Measurements from ENCODE around the gene SH3D19.
A peak's percentile ranks its signal among the peaks of the same experiment; 100 is the strongest.
"Not testable (repeated sequence)": the region's sequence is repeated elsewhere in the genome, so short reads cannot be mapped to it uniquely, and the experiment has no call there.

The SH3D19 gene

DNA sequence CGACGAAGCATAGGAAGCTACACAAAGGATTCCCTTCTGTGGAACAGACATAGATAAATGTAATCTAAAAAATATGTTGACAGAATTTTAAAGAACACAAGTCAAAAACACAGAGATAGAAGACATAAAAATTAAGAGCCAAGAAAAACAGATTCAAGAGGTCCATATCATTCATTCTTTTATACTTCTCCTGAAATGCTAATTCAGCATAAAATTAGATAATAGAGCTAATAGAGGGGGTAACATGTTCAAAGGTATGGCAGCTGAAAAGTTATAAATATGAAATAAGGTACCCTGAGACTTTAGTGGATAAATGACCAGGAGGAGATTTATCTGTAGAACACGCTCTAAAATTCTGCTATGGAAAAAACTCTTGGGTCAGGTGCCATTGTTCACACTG lies 85.8 kb downstream of the SH3D19 start:
- Histone ChIP-seq H3K9ac (ENCODE audit: low read depth in 1 of 2, low read length in 2 of 2) (no peak overlapping the region), H3K4me3 (ENCODE audit: low read depth in 1 of 2, low read length in 2 of 2) (no peak overlapping the region), H3K4me1 (ENCODE audit: control insufficient read depth in 1 of 2, insufficient read depth in 2 of 2, low read length in 2 of 2) (no peaks in the 10 kb centered on the region), H3K9me3 (ENCODE audit: control insufficient read depth in 1 of 2, low read length in 2 of 2) (no peaks in the 10 kb centered on the region), H3K27ac (ENCODE audit: low read depth, low read length) (no peak overlapping the region), H3K27me3 (ENCODE audit: control insufficient read depth in 1 of 2, insufficient read depth in 2 of 2, low read length in 2 of 2) (no peaks in the 10 kb centered on the region), H3K36me3 (ENCODE audit: control insufficient read depth in 1 of 2, insufficient read depth in 2 of 2, low read length in 2 of 2) (no peaks in the 10 kb centered on the region)

DNA sequence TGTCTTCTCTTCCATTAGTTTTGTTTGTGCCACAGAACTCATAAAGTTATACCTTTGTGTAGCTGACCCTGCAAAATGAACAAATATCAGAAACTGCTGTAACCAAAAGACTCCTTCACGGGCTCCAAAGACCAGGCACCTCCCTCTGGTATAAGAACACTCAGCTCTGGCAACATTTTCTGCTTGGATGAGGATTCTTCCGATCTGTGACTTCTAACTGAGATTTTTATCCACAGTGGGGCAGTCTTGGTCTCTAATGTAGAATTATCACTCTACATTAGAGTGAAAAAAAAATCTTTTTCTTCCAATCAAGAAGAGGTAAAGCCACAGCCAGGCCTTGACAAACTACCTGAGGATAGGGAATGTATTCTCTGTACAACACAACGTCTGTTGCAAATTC lies 86.9 kb downstream of the SH3D19 start:
- H3K4me3 ChIP-seq (ENCODE audit: low read depth in 1 of 2, low read length in 2 of 2), result no peak overlapping the region
- H3K9ac ChIP-seq (ENCODE audit: low read depth in 1 of 2, low read length in 2 of 2), result no peak overlapping the region
- H3K27me3 ChIP-seq (ENCODE audit: control insufficient read depth in 1 of 2, insufficient read depth in 2 of 2, low read length in 2 of 2), result no peaks in the 10 kb centered on the region
- no peak overlapping the region for H3K27ac ChIP-seq (ENCODE audit: low read depth, low read length)
- no peaks in the 10 kb centered on the region for H3K36me3 ChIP-seq (ENCODE audit: control insufficient read depth in 1 of 2, insufficient read depth in 2 of 2, low read length in 2 of 2)
- no peaks in the 10 kb centered on the region for H3K9me3 ChIP-seq (ENCODE audit: control insufficient read depth in 1 of 2, low read length in 2 of 2)
- H3K4me1 ChIP-seq (ENCODE audit: control insufficient read depth in 1 of 2, insufficient read depth in 2 of 2, low read length in 2 of 2), result no peaks in the 10 kb centered on the region

DNA sequence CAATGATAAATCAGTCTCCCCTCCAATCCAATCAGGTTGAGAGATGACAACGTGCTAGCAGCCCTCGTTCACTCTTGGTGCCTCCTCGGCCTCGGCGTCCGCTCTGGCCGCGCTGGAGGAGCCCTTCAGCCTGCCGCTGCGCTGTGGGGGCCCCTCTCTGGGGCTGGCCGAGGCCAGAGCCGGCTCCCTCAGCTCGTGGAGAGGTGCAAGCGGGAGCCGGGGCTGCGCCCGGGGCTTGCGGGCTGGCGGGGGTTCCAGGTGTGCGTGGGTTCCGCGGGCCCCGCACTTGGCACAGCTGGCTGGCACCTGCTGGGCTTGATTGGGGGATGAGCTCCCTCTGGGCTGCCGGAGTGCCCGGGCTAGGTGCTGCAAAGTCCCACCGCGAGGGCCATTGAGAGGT lies 89.4 kb downstream of the SH3D19 start:
- H3K4me3 ChIP-seq (ENCODE audit: low read depth in 1 of 2, low read length in 2 of 2), result no peak overlapping the region
- no peaks in the 10 kb centered on the region for H3K9me3 ChIP-seq (ENCODE audit: control insufficient read depth in 1 of 2, low read length in 2 of 2)
- H3K27ac ChIP-seq (ENCODE audit: low read depth, low read length), result no peak overlapping the region
- H3K36me3 ChIP-seq (ENCODE audit: control insufficient read depth in 1 of 2, insufficient read depth in 2 of 2, low read length in 2 of 2), result no peaks in the 10 kb centered on the region
- H3K27me3 ChIP-seq (ENCODE audit: control insufficient read depth in 1 of 2, insufficient read depth in 2 of 2, low read length in 2 of 2), result no peaks in the 10 kb centered on the region
- no peaks in the 10 kb centered on the region for H3K4me1 ChIP-seq (ENCODE audit: control insufficient read depth in 1 of 2, insufficient read depth in 2 of 2, low read length in 2 of 2)
- no peak overlapping the region for H3K9ac ChIP-seq (ENCODE audit: low read depth in 1 of 2, low read length in 2 of 2)

DNA sequence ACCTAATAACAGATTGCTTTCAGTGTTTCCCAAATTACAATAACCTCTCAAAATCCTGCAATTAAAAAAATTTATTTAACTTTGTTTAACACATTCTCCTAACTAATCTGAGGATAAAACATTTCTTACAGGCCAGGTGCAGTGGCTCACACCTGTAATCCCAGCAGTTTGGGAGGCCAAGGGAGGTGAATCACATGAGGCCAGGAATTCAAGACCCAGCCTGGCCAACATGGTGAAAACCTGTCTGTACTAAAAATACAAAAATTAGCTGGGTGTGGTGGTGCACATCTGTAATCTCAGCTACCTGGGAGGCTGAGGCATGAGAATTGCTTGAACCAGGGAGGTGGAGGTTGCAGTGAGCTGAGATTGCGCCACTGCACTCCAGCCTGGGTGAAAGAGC lies 90.0 kb downstream of the SH3D19 start:
- not testable (repeated sequence) for H3K9ac ChIP-seq (ENCODE audit: low read depth in 1 of 2, low read length in 2 of 2); H3K27me3 ChIP-seq (ENCODE audit: control insufficient read depth in 1 of 2, insufficient read depth in 2 of 2, low read length in 2 of 2); H3K36me3 ChIP-seq (ENCODE audit: control insufficient read depth in 1 of 2, insufficient read depth in 2 of 2, low read length in 2 of 2); H3K4me1 ChIP-seq (ENCODE audit: control insufficient read depth in 1 of 2, insufficient read depth in 2 of 2, low read length in 2 of 2); H3K27ac ChIP-seq (ENCODE audit: low read depth, low read length); H3K4me3 ChIP-seq (ENCODE audit: low read depth in 1 of 2, low read length in 2 of 2); H3K9me3 ChIP-seq (ENCODE audit: control insufficient read depth in 1 of 2, low read length in 2 of 2)

DNA sequence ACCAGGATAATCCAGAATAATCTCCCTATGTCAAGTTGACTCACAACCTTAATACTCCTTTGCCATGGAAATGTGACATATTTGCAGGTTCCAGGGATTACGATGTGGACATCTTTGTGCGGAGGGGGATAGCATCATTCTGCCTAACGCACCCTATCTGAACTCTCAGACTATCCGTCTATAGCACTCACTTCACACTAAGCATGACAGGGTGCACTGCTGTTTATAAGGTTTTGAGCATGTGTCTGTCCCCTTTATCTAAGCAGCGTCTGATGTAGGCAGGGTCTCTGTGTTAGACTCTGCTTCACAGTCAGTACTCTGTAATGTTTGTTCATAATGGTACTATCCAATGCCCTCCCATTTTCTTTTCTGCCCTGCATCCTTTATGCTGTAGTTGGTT lies 91.8 kb downstream of the SH3D19 start:
- Histone ChIP-seq H3K4me3 (ENCODE audit: low read depth in 1 of 2, low read length in 2 of 2) (no peak overlapping the region), H3K27ac (ENCODE audit: low read depth, low read length) (no peak overlapping the region), H3K27me3 (ENCODE audit: control insufficient read depth in 1 of 2, insufficient read depth in 2 of 2, low read length in 2 of 2) (no peaks in the 10 kb centered on the region), H3K9me3 (ENCODE audit: control insufficient read depth in 1 of 2, low read length in 2 of 2) (no peaks in the 10 kb centered on the region), H3K4me1 (ENCODE audit: control insufficient read depth in 1 of 2, insufficient read depth in 2 of 2, low read length in 2 of 2) (no peaks in the 10 kb centered on the region), H3K36me3 (ENCODE audit: control insufficient read depth in 1 of 2, insufficient read depth in 2 of 2, low read length in 2 of 2) (no peaks in the 10 kb centered on the region), H3K9ac (ENCODE audit: low read depth in 1 of 2, low read length in 2 of 2) (no peak overlapping the region)

DNA sequence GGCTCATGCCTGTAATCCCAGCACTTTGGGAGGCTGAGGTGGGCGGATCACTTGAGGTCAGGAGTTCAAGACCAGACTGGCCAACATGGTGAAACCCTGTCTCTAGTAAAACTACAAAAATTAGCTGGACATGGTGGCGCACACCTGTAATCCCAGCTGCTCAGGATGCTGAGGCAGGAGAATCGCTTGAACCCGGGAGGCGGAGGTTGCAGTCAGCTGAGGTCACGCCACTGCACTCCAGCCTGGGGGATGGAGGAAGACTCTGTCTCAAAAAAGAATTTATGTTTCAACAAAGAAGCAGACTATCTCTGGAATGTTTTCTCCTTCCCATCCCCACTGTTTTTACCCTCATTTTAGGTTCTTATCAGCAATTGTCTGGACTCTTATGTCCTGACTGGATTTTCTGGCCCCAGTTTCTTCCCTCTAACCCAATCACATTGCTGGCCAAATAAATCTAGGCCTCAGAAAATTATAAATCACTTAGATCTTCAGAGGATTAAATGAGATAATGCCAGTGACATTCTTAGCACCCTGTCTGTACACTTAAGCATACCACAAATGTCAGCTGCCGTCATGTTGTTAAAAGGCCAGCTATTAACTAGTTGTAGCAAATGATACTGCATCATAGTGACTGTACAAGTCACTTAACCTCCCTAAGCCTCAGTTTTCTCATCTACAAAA lies 93.3 kb downstream of the SH3D19 start:
- no peaks in the 10 kb centered on the region for H3K4me1 ChIP-seq (ENCODE audit: control insufficient read depth in 1 of 2, insufficient read depth in 2 of 2, low read length in 2 of 2)
- no peak overlapping the region for H3K4me3 ChIP-seq (ENCODE audit: low read depth in 1 of 2, low read length in 2 of 2)
- no peaks in the 10 kb centered on the region for H3K36me3 ChIP-seq (ENCODE audit: control insufficient read depth in 1 of 2, insufficient read depth in 2 of 2, low read length in 2 of 2)
- H3K9me3 ChIP-seq (ENCODE audit: control insufficient read depth in 1 of 2, low read length in 2 of 2), result no peaks in the 10 kb centered on the region
- H3K27ac ChIP-seq (ENCODE audit: low read depth, low read length), result no peak overlapping the region
- H3K9ac ChIP-seq (ENCODE audit: low read depth in 1 of 2, low read length in 2 of 2), result no peak overlapping the region
- no peaks in the 10 kb centered on the region for H3K27me3 ChIP-seq (ENCODE audit: control insufficient read depth in 1 of 2, insufficient read depth in 2 of 2, low read length in 2 of 2)

GRCh38 chr4:151228189-151229119 lies 97.0 kb downstream of the SH3D19 start:
- Histone ChIP-seq H3K9ac (ENCODE audit: low read depth in 1 of 2, low read length in 2 of 2) (no peak overlapping the region), H3K27me3 (ENCODE audit: control insufficient read depth in 1 of 2, insufficient read depth in 2 of 2, low read length in 2 of 2) (no peaks in the 10 kb centered on the region), H3K4me3 (ENCODE audit: low read depth in 1 of 2, low read length in 2 of 2) (no peak overlapping the region), H3K36me3 (ENCODE audit: control insufficient read depth in 1 of 2, insufficient read depth in 2 of 2, low read length in 2 of 2) (no peaks in the 10 kb centered on the region), H3K4me1 (ENCODE audit: control insufficient read depth in 1 of 2, insufficient read depth in 2 of 2, low read length in 2 of 2) (no peaks in the 10 kb centered on the region), H3K9me3 (ENCODE audit: control insufficient read depth in 1 of 2, low read length in 2 of 2) (no peaks in the 10 kb centered on the region), H3K27ac (ENCODE audit: low read depth, low read length) (peak overlapping the region; percentile 66)

DNA sequence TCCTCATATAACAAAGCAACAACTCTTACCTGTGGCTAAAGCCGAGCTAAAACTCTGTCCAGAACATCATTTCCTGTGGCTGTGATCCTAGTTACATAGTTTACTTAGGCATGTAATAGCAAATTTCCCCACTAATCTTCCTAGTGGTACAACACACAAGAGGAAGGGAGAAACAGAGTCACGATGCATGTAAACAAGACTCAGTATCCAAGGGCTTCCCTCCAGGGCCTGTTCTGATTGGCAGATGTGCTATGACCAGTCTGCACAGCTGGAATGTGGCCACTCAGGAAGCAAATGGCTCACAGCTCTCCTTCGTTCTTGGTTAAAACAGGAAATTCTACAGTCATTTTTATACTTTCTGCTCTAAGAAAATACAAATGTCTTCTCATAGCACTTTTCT lies 97.7 kb downstream of the SH3D19 start:
- no peaks in the 10 kb centered on the region for H3K9me3 ChIP-seq (ENCODE audit: control insufficient read depth in 1 of 2, low read length in 2 of 2)
- H3K27me3 ChIP-seq (ENCODE audit: control insufficient read depth in 1 of 2, insufficient read depth in 2 of 2, low read length in 2 of 2), result no peaks in the 10 kb centered on the region
- H3K4me1 ChIP-seq (ENCODE audit: control insufficient read depth in 1 of 2, insufficient read depth in 2 of 2, low read length in 2 of 2), result no peaks in the 10 kb centered on the region
- H3K9ac ChIP-seq (ENCODE audit: low read depth in 1 of 2, low read length in 2 of 2), result peak overlapping the region in 1 of 2 donors; percentile 61
- peak overlapping the region in 1 of 2 donors; percentile 47 for H3K4me3 ChIP-seq (ENCODE audit: low read depth in 1 of 2, low read length in 2 of 2)
- H3K27ac ChIP-seq (ENCODE audit: low read depth, low read length), result peak overlapping the region; percentile 66
- H3K36me3 ChIP-seq (ENCODE audit: control insufficient read depth in 1 of 2, insufficient read depth in 2 of 2, low read length in 2 of 2), result no peaks in the 10 kb centered on the region

GRCh38 chr4:151227172-151227571 lies 98.2 kb downstream of the SH3D19 start:
- H3K27ac ChIP-seq (ENCODE audit: low read depth, low read length), result peak overlapping the region; percentile 66
- H3K9ac ChIP-seq (ENCODE audit: low read depth in 1 of 2, low read length in 2 of 2), result peak overlapping the region in 1 of 2 donors; percentile 61
- H3K4me1 ChIP-seq (ENCODE audit: control insufficient read depth in 1 of 2, insufficient read depth in 2 of 2, low read length in 2 of 2), result no peaks in the 10 kb centered on the region
- H3K27me3 ChIP-seq (ENCODE audit: control insufficient read depth in 1 of 2, insufficient read depth in 2 of 2, low read length in 2 of 2), result no peaks in the 10 kb centered on the region
- no peaks in the 10 kb centered on the region for H3K36me3 ChIP-seq (ENCODE audit: control insufficient read depth in 1 of 2, insufficient read depth in 2 of 2, low read length in 2 of 2)
- peak overlapping the region in 1 of 2 donors; percentile 47 for H3K4me3 ChIP-seq (ENCODE audit: low read depth in 1 of 2, low read length in 2 of 2)
- no peaks in the 10 kb centered on the region for H3K9me3 ChIP-seq (ENCODE audit: control insufficient read depth in 1 of 2, low read length in 2 of 2)
